GM19455 (cell line): Measurements from ENCODE around the gene ATF7.

Source experiments
- ATAC-seq: cut with Tn5 transposase; IDR thresholded peaks from one replicate; pipeline ENCODE4 v1.9.1; 2021; ENCODE audit not compliant: unreplicated experiment

ATF7 gene

GRCh38 chr12:53464685-53465418 is 161.3 kb downstream of the ATF7 start:
- ATAC-seq: no peak

GRCh38 chr12:53463802-53464560 is 162.2 kb downstream of the ATF7 start:
- no peak for ATAC-seq

- ATAC-seq: no peak
These were observed 163.2 kb downstream of the ATF7 start for GRCh38 chr12:53462935-53463334.

DNA sequence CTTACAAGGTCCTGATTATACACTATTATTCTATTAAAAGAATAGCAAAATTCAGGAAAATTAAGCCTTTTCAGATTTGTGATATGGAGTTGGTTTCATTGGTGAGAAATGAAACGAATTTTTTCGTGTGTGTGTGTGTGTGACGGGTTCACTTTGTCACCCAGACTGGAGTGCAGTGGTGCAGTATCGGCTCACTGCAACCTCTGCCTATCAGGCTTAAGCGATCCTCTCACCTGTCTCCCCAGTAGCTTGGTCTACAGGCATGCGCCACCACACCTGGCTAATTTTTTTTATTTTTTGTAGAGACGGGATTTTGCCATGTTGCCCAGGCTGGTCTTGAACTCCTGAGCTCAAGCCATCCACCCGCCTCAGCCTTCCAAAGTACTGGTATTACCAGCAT is 164.6 kb downstream of the ATF7 start:
- ATAC-seq: no peak

GRCh38 chr12:53461059-53461458 is 165.1 kb downstream of the ATF7 start:
- no peak for ATAC-seq

GRCh38 chr12:53459097-53459496 is 167.1 kb downstream of the ATF7 start:
- no peak for ATAC-seq
